EH (cell line): ENCODE measurements around the gene TAF12.
"Not testable (repeated sequence)": the region's sequence is repeated elsewhere in the genome, so short reads cannot be mapped to it uniquely, and the experiment has no call there.

Experiments
- DNase-seq: peaks from one replicate; pipeline ENCODE4 v3.0.0-alpha.2; 2015; ENCODE audit warnings: low read depth

The TAF12 gene

DNA sequence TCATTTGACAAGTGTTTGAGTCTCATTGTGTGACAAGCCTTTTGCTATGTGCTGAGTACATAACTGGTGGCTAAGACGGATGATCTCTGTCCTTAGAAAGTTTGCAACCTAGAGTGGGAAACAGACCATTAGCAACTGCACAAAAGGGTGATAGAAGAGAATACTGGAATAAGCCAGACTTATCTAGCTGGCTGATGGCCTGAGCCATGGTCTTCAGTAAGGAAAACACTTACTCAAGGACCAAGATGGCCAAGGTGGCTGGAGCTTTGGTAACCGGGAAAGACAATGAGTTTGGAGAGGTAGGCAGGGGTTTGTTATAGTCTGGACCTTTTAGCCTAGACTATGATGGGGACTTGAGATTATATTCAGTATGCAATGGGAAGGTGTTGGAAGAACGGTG is 1.6 kb upstream of the TAF12 start:
- DNase-seq = no peak

DNA sequence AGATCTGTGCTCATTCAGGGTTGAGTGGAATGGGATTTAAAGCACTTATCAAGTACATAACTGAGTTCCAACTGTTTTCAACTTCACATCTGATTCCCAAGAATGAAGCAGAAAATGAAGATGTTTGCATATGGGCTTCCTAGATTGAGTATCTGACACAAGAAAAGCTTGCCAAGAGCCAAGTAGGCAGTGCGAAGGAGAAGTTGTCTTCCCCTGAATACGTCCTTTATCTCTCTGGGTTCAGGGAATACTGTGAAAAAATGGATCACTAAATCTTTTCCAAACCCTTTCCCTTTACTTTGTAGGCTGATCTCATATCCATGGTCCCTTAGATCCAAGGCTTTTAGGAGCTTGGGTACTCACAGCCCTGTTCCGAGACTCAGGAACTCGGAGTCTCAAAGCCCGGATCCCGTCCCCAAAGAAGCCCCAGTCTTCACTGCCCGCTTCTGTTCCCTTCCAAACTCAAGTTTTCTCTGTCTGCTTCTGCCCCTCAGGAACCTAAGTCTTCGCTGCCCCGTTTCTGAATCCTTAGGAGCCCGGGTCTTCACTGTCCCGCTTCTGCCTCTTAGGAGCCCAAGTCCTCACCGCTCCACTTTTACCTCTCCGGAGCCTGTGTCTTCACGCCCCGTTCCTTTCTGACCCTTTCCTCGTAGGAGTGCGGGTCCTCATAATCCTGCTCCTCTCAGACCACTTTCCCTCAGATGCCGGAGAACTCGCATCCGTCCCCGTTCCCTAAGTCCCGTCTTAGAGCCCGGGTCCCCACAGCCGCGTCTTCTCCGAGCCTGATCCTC is 616 bp downstream of the TAF12 start:
- DNase-seq = peak; percentile 22

DNA sequence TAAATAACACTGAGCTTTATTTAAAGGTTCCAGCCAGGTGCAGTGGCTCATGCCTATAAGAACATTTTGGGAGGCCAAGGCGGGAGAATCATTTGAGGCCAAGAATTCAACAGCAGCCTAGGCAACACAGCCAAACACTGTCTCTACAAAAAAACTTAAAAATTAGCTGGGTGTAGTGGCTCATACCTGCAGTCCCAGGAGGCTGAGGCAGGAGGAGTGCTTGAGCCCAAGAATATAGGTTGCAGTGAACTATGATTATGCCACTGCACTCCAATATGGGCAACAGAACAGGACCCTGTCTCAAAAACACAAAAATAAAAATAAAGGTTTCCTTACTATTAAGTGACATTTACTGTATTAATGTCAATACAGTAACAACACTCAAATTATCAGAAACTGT is 2.1 kb downstream of the TAF12 start:
- DNase-seq = peak; percentile 26

DNA sequence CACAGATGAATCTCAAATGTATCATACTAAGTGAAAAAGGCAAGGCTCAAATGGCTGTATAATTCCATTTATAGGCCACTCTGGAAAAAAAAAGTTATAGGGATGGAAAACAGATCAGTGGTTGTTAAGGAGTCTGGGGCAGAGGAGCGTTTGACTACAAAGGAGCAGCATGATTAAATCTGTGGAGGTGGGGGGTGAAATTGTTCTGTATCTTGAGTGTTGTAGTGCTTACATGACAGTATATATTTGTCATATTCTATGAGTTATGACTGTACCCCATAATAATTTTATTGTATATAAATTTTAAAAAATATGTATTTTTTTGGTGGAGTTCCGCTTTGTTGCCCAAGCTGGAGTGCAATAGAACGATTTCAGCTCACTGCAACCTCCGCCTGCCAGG is 10.3 kb downstream of the TAF12 start:
- DNase-seq = no peak

DNA sequence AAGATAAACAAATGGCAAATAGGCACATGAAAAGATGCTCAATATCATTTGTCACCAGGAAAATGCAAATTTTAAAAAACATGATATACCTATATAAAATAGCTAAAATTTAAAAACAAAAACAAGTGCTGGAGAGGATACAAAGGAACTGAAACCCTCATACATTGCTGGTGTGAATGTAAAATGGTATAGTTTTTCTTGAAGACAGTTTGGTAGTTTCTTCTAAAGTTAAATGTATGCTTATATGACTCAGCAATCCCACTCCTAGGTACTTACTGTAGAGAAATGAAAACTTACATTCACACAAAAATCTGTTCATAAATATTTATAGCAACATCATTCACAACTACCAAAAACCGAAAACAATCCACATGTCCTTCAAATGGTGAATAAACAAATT is 11.2 kb downstream of the TAF12 start:
- no peak for DNase-seq

- DNase-seq = no peak
These were observed 29.7 kb downstream of the TAF12 start for GRCh38 chr1:28613175-28613574.

- DNase-seq = no peak
These were observed 36.1 kb downstream of the TAF12 start for GRCh38 chr1:28606771-28607170.

DNA sequence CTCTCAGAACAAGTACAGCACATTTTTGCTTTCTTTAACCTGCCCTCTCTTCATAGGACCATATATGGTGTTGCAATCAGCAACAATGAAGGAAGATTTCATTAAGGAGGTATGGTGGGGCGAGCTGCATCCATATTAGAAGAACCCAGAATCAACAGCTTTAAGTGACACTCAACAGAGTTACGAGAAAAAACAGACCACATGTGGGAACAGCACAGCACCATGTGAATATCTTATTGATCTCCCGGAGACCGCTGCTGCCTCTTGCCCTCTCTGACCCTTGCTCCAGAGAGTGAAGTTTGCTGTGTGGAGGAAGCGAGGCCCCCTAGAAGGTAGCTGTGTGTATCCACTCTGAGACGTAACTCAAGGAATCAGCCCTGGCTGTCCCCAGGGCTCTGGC is 37.9 kb downstream of the TAF12 start:
- DNase-seq = no peak

DNA sequence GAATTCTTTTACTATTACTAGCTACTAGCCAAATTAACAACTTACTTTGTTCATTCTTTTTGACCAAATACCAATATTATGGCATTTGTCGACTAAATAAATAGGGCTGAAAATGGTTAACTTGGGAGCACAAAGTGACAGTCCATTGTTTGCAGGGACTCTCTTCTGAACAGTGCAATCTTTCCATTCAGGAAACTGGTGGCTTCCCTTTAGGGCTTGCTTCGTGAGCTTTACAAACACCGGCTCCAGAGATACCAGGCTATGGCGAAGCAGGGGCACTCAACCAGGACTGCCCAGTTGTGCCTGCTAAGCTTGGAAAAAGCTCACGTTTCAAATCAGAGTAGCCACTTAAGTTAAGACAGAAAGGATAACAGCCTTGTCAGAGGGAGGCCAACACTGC is 38.5 kb downstream of the TAF12 start:
- DNase-seq = no peak

DNA sequence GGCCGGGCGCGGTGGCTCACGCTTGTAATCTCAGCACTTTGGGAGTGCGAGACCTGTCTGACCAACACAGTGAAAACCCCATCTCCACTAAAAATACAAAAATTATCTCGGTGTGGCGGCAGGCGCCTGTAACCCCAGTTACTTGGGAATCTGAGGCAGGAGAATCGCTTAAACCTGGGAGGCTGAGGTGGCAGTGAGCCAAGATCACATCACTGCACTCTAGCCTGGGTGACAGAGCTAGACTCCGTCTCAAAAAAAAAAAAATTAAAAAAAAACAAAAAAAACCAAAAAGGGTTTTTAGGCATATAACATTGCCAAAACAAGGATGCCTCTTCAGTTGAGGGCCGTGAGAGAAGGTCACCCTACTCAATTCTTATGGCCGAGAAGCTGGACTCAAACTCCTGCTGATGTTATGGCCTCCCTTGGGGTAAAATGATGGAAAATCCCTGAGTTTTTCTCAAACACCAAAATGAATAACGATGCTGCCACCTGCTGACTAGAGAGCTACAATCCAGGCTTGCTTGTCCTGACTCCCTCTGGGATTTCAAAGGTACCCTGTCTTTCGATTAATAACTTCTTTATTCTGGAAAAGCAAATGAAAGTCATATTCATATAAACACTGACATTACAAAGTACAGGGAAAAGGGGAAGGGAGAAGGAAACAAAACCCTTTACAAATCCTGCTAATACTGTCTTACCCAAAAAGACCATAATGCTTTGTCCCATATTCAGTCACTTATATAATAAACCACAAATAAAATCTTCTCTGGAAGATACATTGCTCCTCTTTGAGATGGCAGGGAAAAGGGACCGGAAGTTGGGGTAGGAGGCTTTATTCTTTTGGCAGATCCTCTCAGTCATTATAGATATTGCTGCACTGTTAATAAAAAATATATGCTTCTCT is 40.1 kb downstream of the TAF12 start:
- peak; percentile 83 for DNase-seq

DNA sequence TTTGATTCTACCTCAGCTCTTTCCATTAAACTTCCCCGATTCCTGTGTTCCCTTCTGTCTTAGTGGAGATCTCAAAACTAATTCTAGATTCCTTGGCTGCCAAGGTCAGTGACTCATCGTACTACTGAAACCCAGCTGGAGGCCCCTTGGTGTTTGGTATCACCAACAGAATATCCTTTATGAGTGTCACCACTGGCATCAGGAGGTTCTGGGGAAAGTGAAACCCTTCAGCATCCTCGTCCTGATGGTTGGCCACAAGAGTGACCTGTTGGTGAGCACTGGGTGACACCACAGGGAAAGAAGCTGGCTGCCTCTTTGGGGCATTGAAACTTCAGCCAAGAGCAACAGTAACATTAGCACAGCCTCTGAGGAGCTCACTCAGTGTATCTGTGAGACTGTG is 41.2 kb downstream of the TAF12 start:
- peak; percentile 98 for DNase-seq

GRCh38 chr1:28596276-28596675 is 46.6 kb downstream of the TAF12 start:
- DNase-seq = not testable (repeated sequence)

DNA sequence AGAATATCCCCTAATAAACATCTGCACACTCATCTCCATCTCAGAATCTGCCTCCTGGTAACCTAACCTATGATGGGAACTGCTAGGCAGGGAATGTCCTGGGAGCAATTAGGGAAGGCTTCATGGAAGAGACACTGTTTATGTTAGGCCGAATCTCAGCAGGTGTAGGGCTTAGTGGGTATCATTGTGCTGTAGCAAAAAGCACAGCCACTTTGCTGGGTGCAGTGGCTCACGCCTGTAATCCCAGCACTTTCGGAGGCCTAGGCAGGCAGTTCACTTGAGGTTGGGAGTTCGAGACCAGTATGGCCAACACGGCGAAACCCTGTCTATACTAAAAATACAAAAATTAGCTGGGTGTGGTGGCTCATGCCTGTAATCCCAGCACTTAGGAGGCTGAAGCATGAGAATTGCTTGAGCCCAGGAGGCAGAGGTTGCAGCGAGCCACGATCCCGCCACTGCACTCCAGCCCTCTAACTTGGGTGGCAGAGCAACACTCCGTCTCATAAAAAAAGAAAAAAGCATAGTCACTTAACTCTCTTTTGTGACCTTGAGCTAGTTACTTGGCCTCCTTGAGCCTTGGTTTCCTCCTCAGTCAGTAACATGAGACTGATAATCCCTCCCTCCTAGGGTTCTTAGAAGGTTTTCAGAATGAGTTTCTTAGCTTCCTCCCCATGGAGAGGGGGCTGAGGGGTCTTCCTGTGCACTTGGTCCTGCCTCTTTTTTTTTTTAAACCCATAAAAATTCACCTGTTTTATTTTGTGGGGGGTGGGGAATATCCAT is 47.3 kb downstream of the TAF12 start:
- no peak for DNase-seq

DNA sequence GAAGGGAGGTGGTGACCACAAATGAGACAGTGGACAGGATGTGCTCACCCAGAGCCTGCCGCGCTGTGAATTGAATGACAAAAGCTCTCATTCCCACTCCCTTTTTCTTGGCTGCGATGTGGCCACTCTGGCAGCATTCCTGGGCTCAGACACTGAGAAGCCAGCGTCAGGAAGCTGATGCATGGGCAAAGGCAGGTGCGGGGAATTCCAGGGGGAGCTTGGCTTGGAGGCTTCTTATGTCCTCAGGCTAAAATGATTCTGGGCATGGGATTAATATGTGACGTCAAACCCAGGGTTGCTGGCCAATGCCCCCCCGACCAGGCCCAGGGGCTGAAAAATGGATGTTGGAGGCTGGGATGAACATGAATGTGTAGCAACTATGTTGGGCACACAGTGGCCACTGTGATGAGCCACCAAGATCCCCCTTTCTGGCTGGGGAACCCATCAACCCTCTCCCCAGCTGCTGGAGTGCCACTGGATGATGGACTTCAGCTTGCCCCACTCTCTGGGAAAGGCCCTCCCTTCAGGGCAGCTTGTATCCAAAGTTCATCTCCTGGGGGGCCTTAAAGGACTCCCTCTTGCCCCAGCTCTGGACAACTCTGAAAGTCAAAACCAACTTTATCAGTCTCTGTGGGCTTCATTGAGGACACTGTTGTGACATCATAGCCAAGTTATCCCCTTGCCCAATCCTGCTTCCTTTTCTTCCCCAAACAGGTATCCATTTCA is 48.0 kb downstream of the TAF12 start:
- DNase-seq = peak; percentile 38

GRCh38 chr1:28593988-28594356 is 48.9 kb downstream of the TAF12 start:
- DNase-seq = not testable (repeated sequence)

DNA sequence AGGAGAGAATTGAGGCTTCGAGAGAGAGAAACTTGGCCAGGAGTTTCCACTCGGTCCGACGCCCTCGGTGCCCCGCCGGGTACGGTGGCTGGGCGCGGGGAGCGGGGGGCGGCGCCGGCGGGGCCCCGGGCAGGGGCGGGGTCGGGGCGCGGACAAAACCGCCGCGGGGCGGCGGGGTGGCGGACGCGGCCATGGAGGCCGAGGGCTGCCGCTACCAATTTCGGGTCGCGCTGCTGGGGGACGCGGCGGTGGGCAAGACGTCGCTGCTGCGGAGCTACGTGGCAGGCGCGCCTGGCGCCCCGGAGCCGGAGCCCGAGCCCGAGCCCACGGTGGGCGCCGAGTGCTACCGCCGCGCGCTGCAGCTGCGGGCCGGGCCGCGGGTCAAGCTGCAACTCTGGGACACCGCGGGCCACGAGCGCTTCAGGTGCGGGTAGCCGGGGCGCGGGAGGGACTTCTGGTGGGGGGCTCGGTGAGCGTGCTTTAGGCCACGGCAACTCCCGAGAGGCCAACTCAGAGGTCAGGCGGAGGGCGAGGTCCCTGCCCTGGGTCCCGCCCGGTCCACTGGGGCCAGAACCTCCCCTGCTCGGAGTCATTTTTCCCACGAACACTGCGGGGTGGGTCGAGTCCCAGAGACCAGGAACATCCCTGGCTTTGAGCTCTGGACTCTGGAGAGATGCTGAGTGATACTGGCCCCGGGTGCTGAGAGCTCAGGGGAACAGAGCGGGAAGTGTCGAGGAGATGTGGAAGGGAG is 50.4 kb downstream of the TAF12 start:
- peak; percentile 12 for DNase-seq

GRCh38 chr1:28591708-28592320 is 51.1 kb downstream of the TAF12 start, which contains the start of gene RAB42:
Gene RAB42, plus strand, starts transcription at chr1:28592265. Its CDS starts 247 bp downstream, at chr1:28592512.
- peak; percentile 33 for DNase-seq

GRCh38 chr1:28586585-28587391 is 56.1 kb downstream of the TAF12 start:
- DNase-seq = not testable (repeated sequence)

GRCh38 chr1:28582248-28582615 is 60.6 kb downstream of the TAF12 start:
- peak; percentile 56 for DNase-seq
